ENCODE measurements around the gene IGF1. TPM values are rescaled to one million over a fixed set of nuclear protein-coding genes. Genes with fewer than 3 reads are reported as not detected.

Gene IGF1
- total RNA-seq, 4 donors from 2014 or later = 8.3 to 22.7 (median 17.9) TPM

GRCh38 chr12:102508052-102508451 is 27.7 kb upstream of the IGF1 start:
- H3K9me3 ChIP-seq = no peaks in the 10 kb centered on the region
- DNase-seq = no peak
- intact Hi-C loops (cut with DNase I; ENCODE audit: low total_unique reads) (no loop called here), in situ Hi-C loops (cut with MboI; ENCODE audit: low sequenced_read_pairs in 4 of 4) (no loop called here)
- TF ChIP-seq POLR2A (IDR thresholded peaks at IDR 0.05) = no peak
- TF ChIP-seq, protein P1, sequence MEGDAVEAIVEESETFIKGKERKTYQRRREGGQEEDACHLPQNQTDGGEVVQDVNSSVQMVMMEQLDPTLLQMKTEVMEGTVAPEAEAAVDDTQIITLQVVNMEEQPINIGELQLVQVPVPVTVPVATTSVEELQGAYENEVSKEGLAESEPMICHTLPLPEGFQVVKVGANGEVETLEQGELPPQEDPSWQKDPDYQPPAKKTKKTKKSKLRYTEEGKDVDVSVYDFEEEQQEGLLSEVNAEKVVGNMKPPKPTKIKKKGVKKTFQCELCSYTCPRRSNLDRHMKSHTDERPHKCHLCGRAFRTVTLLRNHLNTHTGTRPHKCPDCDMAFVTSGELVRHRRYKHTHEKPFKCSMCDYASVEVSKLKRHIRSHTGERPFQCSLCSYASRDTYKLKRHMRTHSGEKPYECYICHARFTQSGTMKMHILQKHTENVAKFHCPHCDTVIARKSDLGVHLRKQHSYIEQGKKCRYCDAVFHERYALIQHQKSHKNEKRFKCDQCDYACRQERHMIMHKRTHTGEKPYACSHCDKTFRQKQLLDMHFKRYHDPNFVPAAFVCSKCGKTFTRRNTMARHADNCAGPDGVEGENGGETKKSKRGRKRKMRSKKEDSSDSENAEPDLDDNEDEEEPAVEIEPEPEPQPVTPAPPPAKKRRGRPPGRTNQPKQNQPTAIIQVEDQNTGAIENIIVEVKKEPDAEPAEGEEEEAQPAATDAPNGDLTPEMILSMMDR (IDR thresholded peaks at IDR 0.05 in 4 of 5, conservative IDR thresholded peaks at IDR 0.05 in 1 of 5) = no peak
- no peak overlapping the region for H3K27ac ChIP-seq
- no peaks in the 10 kb centered on the region for H3K27me3 ChIP-seq
- no peak overlapping the region for H3K4me3 ChIP-seq
- H3K36me3 ChIP-seq = no peaks in the 10 kb centered on the region
- no peak for ATAC-seq
- no peaks in the 10 kb centered on the region for H3K4me1 ChIP-seq

- no peaks in the 10 kb centered on the region for H3K27me3 ChIP-seq
Measured at GRCh38 chr12:102507301-102507700, 26.9 kb upstream of the IGF1 start.

DNA sequence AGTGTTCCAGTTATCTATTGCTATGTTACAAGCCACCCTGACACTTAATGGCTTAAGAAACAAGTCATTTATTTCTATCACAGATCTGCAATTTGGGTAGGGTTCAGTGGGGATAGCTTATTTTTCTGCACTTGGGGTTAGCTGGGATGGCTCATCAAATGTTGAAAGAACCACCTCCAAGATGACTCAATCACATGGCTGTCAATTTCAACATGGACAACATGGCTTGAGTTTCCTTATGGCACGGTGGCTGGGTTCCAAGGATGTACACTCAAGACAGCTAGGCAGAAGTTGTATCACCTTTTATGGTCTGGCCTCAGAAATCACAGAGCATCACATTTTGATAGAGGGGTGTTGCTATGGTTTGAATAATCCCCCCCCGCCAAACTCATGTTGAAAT is 24.5 kb upstream of the IGF1 start:
- in situ Hi-C loops (cut with MboI; ENCODE audit: low sequenced_read_pairs in 4 of 4) = no loop called here
- ATAC-seq = no peak

More at GRCh38 chr12:102507301-102507700, 26.9 kb upstream of the IGF1 start:
- DNase-seq (no peak), ATAC-seq (no peak)
- intact Hi-C loops (cut with DNase I; ENCODE audit: low total_unique reads) (no loop called here), in situ Hi-C loops (cut with MboI; ENCODE audit: low sequenced_read_pairs in 4 of 4) (no loop called here)
- TF ChIP-seq, protein P1 (IDR thresholded peaks at IDR 0.05 in 4 of 5, conservative IDR thresholded peaks at IDR 0.05 in 1 of 5) = no peak
- TF ChIP-seq POLR2A (IDR thresholded peaks at IDR 0.05) = no peak
- Histone ChIP-seq H3K4me3 (no peak overlapping the region), H3K9me3 (no peaks in the 10 kb centered on the region), H3K4me1 (peaks cover 0 to under 1% of the 10 kb centered on the region in 2 donors), H3K27ac (no peak overlapping the region), H3K36me3 (no peaks in the 10 kb centered on the region)

GRCh38 chr12:102504280-102504679 is 23.9 kb upstream of the IGF1 start:
- Histone ChIP-seq H3K27ac (no peak overlapping the region), H3K36me3 (no peaks in the 10 kb centered on the region), H3K4me3 (no peak overlapping the region), H3K27me3 (no peaks in the 10 kb centered on the region), H3K4me1 (peaks cover 0 to 2% of the 10 kb centered on the region in 2 donors), H3K9me3 (no peaks in the 10 kb centered on the region)
- ATAC-seq = no peak
- intact Hi-C loops (cut with DNase I; ENCODE audit: low total_unique reads) = no loop called here
- TF ChIP-seq, protein P1 (IDR thresholded peaks at IDR 0.05 in 4 of 5, conservative IDR thresholded peaks at IDR 0.05 in 1 of 5) = no peak
- TF ChIP-seq POLR2A (IDR thresholded peaks at IDR 0.05) = no peak
- in situ Hi-C loops (cut with MboI; ENCODE audit: low sequenced_read_pairs in 4 of 4) = no loop called here
- DNase-seq = no peak

More for the DNA sequence above, 24.5 kb upstream of the IGF1 start:
- Histone ChIP-seq H3K9me3 (no peaks in the 10 kb centered on the region), H3K27ac (no peak overlapping the region), H3K27me3 (no peaks in the 10 kb centered on the region), H3K4me3 (no peak overlapping the region), H3K36me3 (no peaks in the 10 kb centered on the region), H3K4me1 (peaks cover 0 to 2% of the 10 kb centered on the region in 2 donors)
- intact Hi-C loops (cut with DNase I; ENCODE audit: low total_unique reads) = no loop called here
- DNase-seq = no peak
- TF ChIP-seq, protein P1 (IDR thresholded peaks at IDR 0.05 in 4 of 5, conservative IDR thresholded peaks at IDR 0.05 in 1 of 5) = no peak
- TF ChIP-seq POLR2A (IDR thresholded peaks at IDR 0.05) = no peak

GRCh38 chr12:102503831-102504230 is 23.5 kb upstream of the IGF1 start:
- H3K9me3 ChIP-seq = no peaks in the 10 kb centered on the region
- H3K4me3 ChIP-seq = no peak overlapping the region
- intact Hi-C loops (cut with DNase I; ENCODE audit: low total_unique reads) = no loop called here
- no peak for ATAC-seq
- TF ChIP-seq, protein P1 (IDR thresholded peaks at IDR 0.05 in 4 of 5, conservative IDR thresholded peaks at IDR 0.05 in 1 of 5) = no peak
- no peak for TF ChIP-seq POLR2A (IDR thresholded peaks at IDR 0.05)
- peaks cover 0 to 2% of the 10 kb centered on the region in 2 donors for H3K4me1 ChIP-seq
- no peak overlapping the region for H3K27ac ChIP-seq
- DNase-seq = no peak
- H3K36me3 ChIP-seq = no peaks in the 10 kb centered on the region
- in situ Hi-C loops (cut with MboI; ENCODE audit: low sequenced_read_pairs in 4 of 4) = no loop called here
- no peaks in the 10 kb centered on the region for H3K27me3 ChIP-seq
